Esophagus mucosa (tissue), 1 donor: ENCODE measurements around the gene MSANTD2. TPM values are rescaled to one million over a fixed set of nuclear protein-coding genes. Genes with fewer than 3 reads are reported as not detected.
A peak's percentile ranks its signal among the peaks of the same experiment; 100 is the strongest.

Experiments used
- ATAC-seq: fragments of 200-7000 bp; cut with Tn5 transposase; one replicate; pipeline ENCODE4 v1.9.1; 2020
- total RNA-seq: library from RNA; stranded (reverse); gene quantifications from one replicate; pipeline ENCODE4 v1.2.4, GENCODE V29; 2023
- donor health status: DM: yes; HTN: yes; CAD: no.

The MSANTD2 gene
- total RNA-seq, 1 donor from 2014 or later, result 4.1 TPM

- no peak for ATAC-seq
These were observed 47.6 kb downstream of the MSANTD2 start for GRCh38 chr11:124752471-124753102.

- no peak for ATAC-seq
These were observed 48.3 kb downstream of the MSANTD2 start, which contains the start of gene VSIG2 for GRCh38 chr11:124751741-124752470. VSIG2 (minus strand) TSS chr11:124752255; CDS start chr11:124752137, 118 bp downstream.

GRCh38 chr11:124751391-124751740 lies 48.8 kb downstream of the MSANTD2 start:
- no peak for ATAC-seq

- no peak for ATAC-seq
These were observed 50.3 kb downstream of the MSANTD2 start for GRCh38 chr11:124749912-124750311.

- ATAC-seq, result peak; percentile 65
These were observed 51.5 kb downstream of the MSANTD2 start for GRCh38 chr11:124748481-124749343.

GRCh38 chr11:124748100-124748418 lies 52.1 kb downstream of the MSANTD2 start:
- no peak for ATAC-seq

GRCh38 chr11:124747406-124748099 lies 52.7 kb downstream of the MSANTD2 start:
- no peak for ATAC-seq

GRCh38 chr11:124746621-124747243 lies 53.5 kb downstream of the MSANTD2 start:
- ATAC-seq, result peak; percentile 82

- peak; percentile 4 for ATAC-seq
These were observed 54.2 kb downstream of the MSANTD2 start for GRCh38 chr11:124745835-124746620.

- ATAC-seq, result no peak
These were observed 54.9 kb downstream of the MSANTD2 start for GRCh38 chr11:124745270-124745834.

GRCh38 chr11:124743050-124743449 lies 57.2 kb downstream of the MSANTD2 start:
- ATAC-seq, result no peak

GRCh38 chr11:124742555-124742954 lies 57.7 kb downstream of the MSANTD2 start:
- ATAC-seq, result no peak

GRCh38 chr11:124740277-124740882 lies 59.8 kb downstream of the MSANTD2 start:
- peak; percentile 53 for ATAC-seq

- peak; percentile 97 for ATAC-seq
These were observed 60.5 kb downstream of the MSANTD2 start, which contains the start of gene NRGN for GRCh38 chr11:124739479-124740276. NRGN (plus strand) TSS chr11:124739942; CDS start chr11:124740085, 143 bp downstream.

GRCh38 chr11:124738713-124739478 lies 61.3 kb downstream of the MSANTD2 start:
- no peak for ATAC-seq

- no peak for ATAC-seq
These were observed 62.4 kb downstream of the MSANTD2 start for GRCh38 chr11:124737638-124738305.

GRCh38 chr11:124736736-124737135 lies 63.5 kb downstream of the MSANTD2 start:
- ATAC-seq, result no peak

- no peak for ATAC-seq
These were observed 68.0 kb downstream of the MSANTD2 start for GRCh38 chr11:124732230-124732629.
